ENCODE results near the gene UBE2QL1.
A peak's percentile ranks its signal among the peaks of the same experiment; 100 is the strongest.

Gene UBE2QL1

DNA sequence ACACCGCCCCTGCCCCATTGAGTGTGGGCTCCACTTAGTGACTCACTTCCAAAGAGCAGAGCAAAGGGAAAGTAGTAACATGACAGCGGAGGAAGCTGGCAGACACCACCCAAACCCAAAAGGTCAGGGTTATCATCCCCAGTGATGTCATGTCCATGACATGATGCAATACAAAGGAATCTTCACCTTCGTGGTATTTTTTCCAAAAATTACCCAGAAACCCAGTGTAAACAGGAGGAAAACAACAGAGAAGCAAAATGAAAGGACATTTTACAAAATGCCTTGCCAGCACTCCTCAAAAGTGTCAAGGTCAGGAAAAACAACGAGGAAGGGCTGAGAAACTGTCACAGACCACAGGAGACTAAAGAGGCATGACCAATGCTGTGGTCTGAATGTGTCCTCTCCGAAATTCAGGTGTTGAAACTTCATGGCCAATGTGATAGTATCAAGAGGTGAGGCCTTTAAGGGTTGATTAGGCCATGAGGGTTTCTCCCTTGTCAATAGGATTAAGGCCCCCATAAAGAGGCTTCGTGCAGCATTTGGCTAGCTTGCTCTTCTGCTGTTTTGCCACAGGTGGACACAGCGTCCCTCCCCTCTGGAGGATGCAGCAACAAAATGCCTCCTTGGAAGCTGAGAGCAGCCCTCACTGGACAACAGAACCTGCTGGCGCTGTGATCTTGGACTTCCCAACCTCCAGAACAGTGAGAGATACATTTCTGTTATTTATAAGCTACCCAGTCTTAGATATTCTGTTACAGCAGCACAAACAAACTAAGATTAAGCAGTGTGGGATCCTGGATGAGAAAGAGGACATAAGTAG lies 39.8 kb upstream of the UBE2QL1 start:
- Histone ChIP-seq H3K27ac (ENCODE audit: extremely low read depth, low read depth, low read length) (no peak overlapping the region), H3K4me1 (ENCODE audit: control insufficient read depth, insufficient read depth, low read length) (no peaks in the 10 kb centered on the region), H3K36me3 (ENCODE audit: control insufficient read depth in 2 of 2, insufficient read depth in 1 of 2, low read length in 2 of 2) (no peaks in the 10 kb centered on the region), H3K9me3 (ENCODE audit: control insufficient read depth, insufficient read depth, low read depth, low read length) (no peaks in the 10 kb centered on the region), H3K4me3 (ENCODE audit: low read depth, low read length) (no peak overlapping the region)
- ChIA-PET POLR2A (interaction anchor here (1.2 to 1.7 kb wide), 2 partner anchors 10 to 30 kb away, joined by 3 to 5 read pairs; partner anchors contain the start of gene MED10), CTCF (no interaction called here)
- TF ChIP-seq ZNF629 (tag by site-specific recombination; IDR thresholded peaks at IDR 0.05) (peak; percentile 52; the same call in 1 of the 2 replicates), ZNF510 (tag by site-specific recombination; IDR thresholded peaks at IDR 0.05; ENCODE audit: insufficient replicate concordance) (no peak)
- TF ChIP-seq, protein P1, sequence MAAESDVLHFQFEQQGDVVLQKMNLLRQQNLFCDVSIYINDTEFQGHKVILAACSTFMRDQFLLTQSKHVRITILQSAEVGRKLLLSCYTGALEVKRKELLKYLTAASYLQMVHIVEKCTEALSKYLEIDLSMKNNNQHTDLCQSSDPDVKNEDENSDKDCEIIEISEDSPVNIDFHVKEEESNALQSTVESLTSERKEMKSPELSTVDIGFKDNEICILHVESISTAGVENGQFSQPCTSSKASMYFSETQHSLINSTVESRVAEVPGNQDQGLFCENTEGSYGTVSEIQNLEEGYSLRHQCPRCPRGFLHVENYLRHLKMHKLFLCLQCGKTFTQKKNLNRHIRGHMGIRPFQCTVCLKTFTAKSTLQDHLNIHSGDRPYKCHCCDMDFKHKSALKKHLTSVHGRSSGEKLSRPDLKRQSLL (tag by site-specific recombination; IDR thresholded peaks at IDR 0.05) = no peak
- TF ChIP-seq, protein P2, sequence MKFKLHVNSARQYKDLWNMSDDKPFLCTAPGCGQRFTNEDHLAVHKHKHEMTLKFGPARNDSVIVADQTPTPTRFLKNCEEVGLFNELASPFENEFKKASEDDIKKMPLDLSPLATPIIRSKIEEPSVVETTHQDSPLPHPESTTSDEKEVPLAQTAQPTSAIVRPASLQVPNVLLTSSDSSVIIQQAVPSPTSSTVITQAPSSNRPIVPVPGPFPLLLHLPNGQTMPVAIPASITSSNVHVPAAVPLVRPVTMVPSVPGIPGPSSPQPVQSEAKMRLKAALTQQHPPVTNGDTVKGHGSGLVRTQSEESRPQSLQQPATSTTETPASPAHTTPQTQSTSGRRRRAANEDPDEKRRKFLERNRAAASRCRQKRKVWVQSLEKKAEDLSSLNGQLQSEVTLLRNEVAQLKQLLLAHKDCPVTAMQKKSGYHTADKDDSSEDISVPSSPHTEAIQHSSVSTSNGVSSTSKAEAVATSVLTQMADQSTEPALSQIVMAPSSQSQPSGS (tag by site-specific recombination; IDR thresholded peaks at IDR 0.05; ENCODE audit: low read depth) = peak; percentile 36; the same call in 1 of the 2 replicates

DNA sequence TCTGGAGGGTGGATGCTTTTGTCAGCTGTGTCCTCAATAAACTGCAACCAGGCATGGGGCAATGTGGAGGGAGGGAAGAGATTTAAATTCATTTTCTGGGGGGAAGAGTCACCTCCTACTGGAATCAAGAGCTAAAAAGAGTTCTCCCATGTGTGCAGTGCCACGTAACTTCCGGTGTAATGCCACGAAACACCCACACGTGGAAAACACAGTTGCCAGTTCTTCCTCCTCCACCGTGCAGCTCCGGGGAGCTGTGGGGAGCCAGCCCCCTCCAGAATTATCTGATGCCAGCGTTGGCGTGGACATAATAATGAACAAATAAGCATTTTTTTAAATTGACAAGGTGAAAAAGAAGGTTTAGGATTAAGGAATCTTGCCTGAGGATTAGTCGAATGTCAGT lies 38.2 kb upstream of the UBE2QL1 start:
- CTCF ChIA-PET = interaction anchor here (1.5 kb wide), 1 partner anchor 25 kb away, joined by 5 read pairs; no protein-coding TSS in a partner anchor
- H3K4me1 ChIP-seq (ENCODE audit: control insufficient read depth, insufficient read depth, low read length) = no peaks in the 10 kb centered on the region
- no peak overlapping the region for H3K4me3 ChIP-seq (ENCODE audit: low read depth, low read length)
- H3K36me3 ChIP-seq (ENCODE audit: control insufficient read depth in 2 of 2, insufficient read depth in 1 of 2, low read length in 2 of 2) = no peaks in the 10 kb centered on the region
- no peak overlapping the region for H3K27ac ChIP-seq (ENCODE audit: extremely low read depth, low read depth, low read length)
- H3K9me3 ChIP-seq (ENCODE audit: control insufficient read depth, insufficient read depth, low read depth, low read length) = no peaks in the 10 kb centered on the region
- TF ChIP-seq, protein P3, sequence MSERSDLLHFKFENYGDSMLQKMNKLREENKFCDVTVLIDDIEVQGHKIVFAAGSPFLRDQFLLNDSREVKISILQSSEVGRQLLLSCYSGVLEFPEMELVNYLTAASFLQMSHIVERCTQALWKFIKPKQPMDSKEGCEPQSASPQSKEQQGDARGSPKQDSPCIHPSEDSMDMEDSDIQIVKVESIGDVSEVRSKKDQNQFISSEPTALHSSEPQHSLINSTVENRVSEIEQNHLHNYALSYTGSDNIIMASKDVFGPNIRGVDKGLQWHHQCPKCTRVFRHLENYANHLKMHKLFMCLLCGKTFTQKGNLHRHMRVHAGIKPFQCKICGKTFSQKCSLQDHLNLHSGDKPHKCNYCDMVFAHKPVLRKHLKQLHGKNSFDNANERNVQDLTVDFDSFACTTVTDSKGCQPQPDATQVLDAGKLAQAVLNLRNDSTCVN (tag by site-specific recombination; optimal IDR thresholded peaks at IDR 0.05) = no peak
- TF ChIP-seq, protein P4, sequence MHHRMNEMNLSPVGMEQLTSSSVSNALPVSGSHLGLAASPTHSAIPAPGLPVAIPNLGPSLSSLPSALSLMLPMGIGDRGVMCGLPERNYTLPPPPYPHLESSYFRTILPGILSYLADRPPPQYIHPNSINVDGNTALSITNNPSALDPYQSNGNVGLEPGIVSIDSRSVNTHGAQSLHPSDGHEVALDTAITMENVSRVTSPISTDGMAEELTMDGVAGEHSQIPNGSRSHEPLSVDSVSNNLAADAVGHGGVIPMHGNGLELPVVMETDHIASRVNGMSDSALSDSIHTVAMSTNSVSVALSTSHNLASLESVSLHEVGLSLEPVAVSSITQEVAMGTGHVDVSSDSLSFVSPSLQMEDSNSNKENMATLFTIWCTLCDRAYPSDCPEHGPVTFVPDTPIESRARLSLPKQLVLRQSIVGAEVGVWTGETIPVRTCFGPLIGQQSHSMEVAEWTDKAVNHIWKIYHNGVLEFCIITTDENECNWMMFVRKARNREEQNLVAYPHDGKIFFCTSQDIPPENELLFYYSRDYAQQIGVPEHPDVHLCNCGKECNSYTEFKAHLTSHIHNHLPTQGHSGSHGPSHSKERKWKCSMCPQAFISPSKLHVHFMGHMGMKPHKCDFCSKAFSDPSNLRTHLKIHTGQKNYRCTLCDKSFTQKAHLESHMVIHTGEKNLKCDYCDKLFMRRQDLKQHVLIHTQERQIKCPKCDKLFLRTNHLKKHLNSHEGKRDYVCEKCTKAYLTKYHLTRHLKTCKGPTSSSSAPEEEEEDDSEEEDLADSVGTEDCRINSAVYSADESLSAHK (tag by site-specific recombination; IDR thresholded peaks at IDR 0.05) = no peak
- no peak for TF ChIP-seq ZNF37A (tag by site-specific recombination; IDR thresholded peaks at IDR 0.05)
- no peak for TF ChIP-seq PRDM1 (tag by site-specific recombination; IDR thresholded peaks at IDR 0.05)
- TF ChIP-seq ZNF747 (tag by site-specific recombination; IDR thresholded peaks at IDR 0.05) = no peak
- TF ChIP-seq SALL2 (tag by site-specific recombination; IDR thresholded peaks at IDR 0.05; ENCODE audit: borderline replicate concordance) = no peak
- TF ChIP-seq, protein P5, sequence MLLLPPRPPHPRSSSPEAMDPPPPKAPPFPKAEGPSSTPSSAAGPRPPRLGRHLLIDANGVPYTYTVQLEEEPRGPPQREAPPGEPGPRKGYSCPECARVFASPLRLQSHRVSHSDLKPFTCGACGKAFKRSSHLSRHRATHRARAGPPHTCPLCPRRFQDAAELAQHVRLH (tag by site-specific recombination; IDR thresholded peaks at IDR 0.05) = no peak
- no peak for TF ChIP-seq ZFP37 (tag by site-specific recombination; IDR thresholded peaks at IDR 0.05)
- TF ChIP-seq, protein P6, sequence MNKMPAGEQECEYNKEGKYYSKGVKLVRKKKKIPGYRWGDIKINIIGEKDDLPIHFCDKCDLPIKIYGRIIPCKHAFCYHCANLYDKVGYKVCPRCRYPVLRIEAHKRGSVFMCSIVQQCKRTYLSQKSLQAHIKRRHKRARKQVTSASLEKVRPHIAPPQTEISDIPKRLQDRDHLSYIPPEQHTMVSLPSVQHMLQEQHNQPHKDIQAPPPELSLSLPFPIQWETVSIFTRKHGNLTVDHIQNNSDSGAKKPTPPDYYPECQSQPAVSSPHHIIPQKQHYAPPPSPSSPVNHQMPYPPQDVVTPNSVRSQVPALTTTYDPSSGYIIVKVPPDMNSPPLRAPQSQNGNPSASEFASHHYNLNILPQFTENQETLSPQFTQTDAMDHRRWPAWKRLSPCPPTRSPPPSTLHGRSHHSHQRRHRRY (tag by site-specific recombination; IDR thresholded peaks at IDR 0.05) = no peak
- TF ChIP-seq ZNF394 (tag by site-specific recombination; IDR thresholded peaks at IDR 0.05; ENCODE audit: borderline replicate concordance) = no peak
- no peak for TF ChIP-seq ZNF610 (tag by site-specific recombination; IDR thresholded peaks at IDR 0.05; ENCODE audit: borderline replicate concordance)
- POLR2A ChIA-PET = no interaction called here

Measured in HEK293 (cell line).